PFSK-1 (cell line): ENCODE measurements around the gene GABBR2.

ENCODE experiments used
- FOXP2 ChIP-seq: optimal IDR thresholded peaks from 2 replicates; pipeline ENCODE3; 2011; ENCODE audit warnings: borderline replicate concordance, control low read depth, inconsistent platforms; ENCODE audit not compliant: insufficient read depth; ENCODE audit errors: extremely low read length, extremely low read depth
- POLR2AphosphoS5 ChIP-seq: IDR thresholded peaks from 2 replicates; pipeline ENCODE4 v1.6.1; 2012; ENCODE audit warnings: low read depth, mild to moderate bottlenecking, control low read depth, low read length, moderate library complexity
- REST ChIP-seq, 2 experiments: IDR thresholded peaks; 2 replicates each; pipeline versions ENCODE4 v1.6.1 to v1.8.0; 2011 to 2012; ENCODE audit warnings: low read depth in 2 of 2, low read length in 2 of 2, control low read depth in 1 of 2, inconsistent platforms in 1 of 2, mild to moderate bottlenecking in 1 of 2, moderate library complexity in 1 of 2; ENCODE audit not compliant: insufficient read depth in 1 of 2
- SIN3A ChIP-seq: IDR thresholded peaks from 2 replicates; pipeline ENCODE4 v1.6.1; 2012; ENCODE audit warnings: mild to moderate bottlenecking, low read length, moderate library complexity, borderline replicate concordance; ENCODE audit not compliant: insufficient read depth
- TAF1 ChIP-seq: IDR thresholded peaks from 2 replicates; pipeline ENCODE4 v1.6.1; 2012; ENCODE audit warnings: low read length, control low read depth, borderline replicate concordance; ENCODE audit not compliant: insufficient read depth

GRCh38 chr9:98321269-98321668 lies 387.5 kb downstream of the GABBR2 start:
- TF ChIP-seq POLR2AphosphoS5 = no peak
- TF ChIP-seq SIN3A = no peak
- no peak for TF ChIP-seq TAF1
- TF ChIP-seq FOXP2 = no peak
- TF ChIP-seq REST (IDR thresholded peaks at IDR 0.05; ENCODE audit: insufficient read depth in 1 of 2, low read depth in 2 of 2, low read length in 2 of 2) = no peak
